HG03558 (cell line): Measurements from ENCODE around the gene CNGB1.
"Not testable (repeated sequence)": the region's sequence is repeated elsewhere in the genome, so short reads cannot be mapped to it uniquely, and the experiment has no call there.

Experiments used
- ATAC-seq: cut with Tn5 transposase; IDR thresholded peaks from one replicate; pipeline ENCODE4 v1.9.1; 2021; ENCODE audit warnings: moderate number of reproducible peaks; ENCODE audit not compliant: unreplicated experiment; ENCODE audit errors: extremely low read depth

CNGB1 gene

GRCh38 chr16:57914244-57915173 lies 56.4 kb downstream of the CNGB1 start:
- no peak for ATAC-seq

- ATAC-seq: no peak
These were observed 58.2 kb downstream of the CNGB1 start for GRCh38 chr16:57912529-57913260.

GRCh38 chr16:57911743-57912142 lies 59.2 kb downstream of the CNGB1 start:
- ATAC-seq: no peak

- no peak for ATAC-seq
These were observed 60.2 kb downstream of the CNGB1 start for GRCh38 chr16:57910696-57911095.

GRCh38 chr16:57908409-57908987 lies 62.4 kb downstream of the CNGB1 start:
- ATAC-seq: no peak

GRCh38 chr16:57906382-57907316 lies 64.3 kb downstream of the CNGB1 start:
- ATAC-seq: no peak

- no peak for ATAC-seq
These were observed 66.8 kb downstream of the CNGB1 start for GRCh38 chr16:57904101-57904500.

GRCh38 chr16:57903656-57904055 lies 67.3 kb downstream of the CNGB1 start:
- no peak for ATAC-seq

- ATAC-seq: no peak
These were observed 69.4 kb downstream of the CNGB1 start for GRCh38 chr16:57901480-57902069.

- ATAC-seq: no peak
These were observed 70.0 kb downstream of the CNGB1 start for GRCh38 chr16:57900796-57901479.

- no peak for ATAC-seq
These were observed 70.9 kb downstream of the CNGB1 start for GRCh38 chr16:57899771-57900661.

- no peak for ATAC-seq
These were observed 72.0 kb downstream of the CNGB1 start for GRCh38 chr16:57898961-57899360.

GRCh38 chr16:57897996-57898395 lies 72.9 kb downstream of the CNGB1 start:
- no peak for ATAC-seq

GRCh38 chr16:57897053-57897784 lies 73.7 kb downstream of the CNGB1 start:
- ATAC-seq: no peak

- not testable (repeated sequence) for ATAC-seq
These were observed 75.8 kb downstream of the CNGB1 start for GRCh38 chr16:57895081-57895547.

- ATAC-seq: no peak
These were observed 76.4 kb downstream of the CNGB1 start for GRCh38 chr16:57894390-57895080.
